SH-SY5Y (cell line): ENCODE measurements around the gene PRSS50.

ENCODE experiments used
- GATA2 ChIP-seq: IDR thresholded peaks from 2 replicates; pipeline ENCODE4 v1.6.1; 2011; ENCODE audit warnings: mild to moderate bottlenecking, low read depth, low read length
- GATA3 ChIP-seq: IDR thresholded peaks from 2 replicates; pipeline ENCODE4 v1.6.1; 2011; ENCODE audit warnings: low read depth, mild to moderate bottlenecking, low read length, moderate library complexity

GRCh38 chr3:46731795-46732194, 14.1 kb upstream of the PRSS50 start:
- no peak for TF ChIP-seq GATA2
- no peak for TF ChIP-seq GATA3
